HepG2 (cell line): ENCODE results near the gene TBC1D16.

ENCODE experiments used
- CEBPB ChIP-seq: IDR thresholded peaks from 2 replicates; pipeline ENCODE4 v1.6.1; 2011; ENCODE audit warnings: low read depth, low read length, improper control_type of control experiment, borderline replicate concordance
- CREB1 ChIP-seq, 2 experiments: fragments of 450-650 bp in 1 of 2; IDR thresholded peaks; 2 replicates each; pipeline ENCODE4 v1.6.1; 2016 to 2017; ENCODE audit warnings: control low read depth in 1 of 2, mild to moderate bottlenecking in 1 of 2, missing compliant biosample characterization in 1 of 2, missing genetic modification characterization in 1 of 2
- EP300 ChIP-seq, 3 experiments: sonication (generic) in 1 of 3; formaldehyde crosslinking in 1 of 3; IDR thresholded peaks; 2 replicates each; pipeline versions ENCODE4 v1.5.1 to v1.6.1; 2011 to 2020; ENCODE audit warnings: low read depth in 2 of 3, low read length in 2 of 3, borderline replicate concordance in 1 of 3, improper control_type of control experiment in 1 of 3, mild to moderate bottlenecking in 1 of 3, missing genetic modification reagents in 1 of 3, moderate library complexity in 1 of 3
- EZH2 ChIP-seq: conservative IDR thresholded peaks from 2 replicates; pipeline ENCODE4 v1.6.1; 2012; ENCODE audit warnings: mild to moderate bottlenecking, low read depth, low read length, moderate library complexity
- FOSL2 ChIP-seq: sonication (generic); formaldehyde crosslinking; IDR thresholded peaks from 2 replicates; pipeline ENCODE4 v1.4.0; 2020; ENCODE audit warnings: missing genetic modification reagents
- HDAC6 ChIP-seq: fragments of 200-600 bp; sonication (generic); IDR thresholded peaks from 2 replicates; pipeline ENCODE4 v1.7.0; 2017; ENCODE audit warnings: mild to moderate bottlenecking, antibody characterized with exemption, low read length, low read depth
- MAFF ChIP-seq: IDR thresholded peaks from 2 replicates; pipeline ENCODE4 v1.6.1; 2011; ENCODE audit warnings: low read depth, low read length, improper control_type of control experiment
- PLSCR1 ChIP-seq: sonication (generic); formaldehyde crosslinking; IDR thresholded peaks from 2 replicates; pipeline ENCODE4 v1.5.0; 2020; ENCODE audit warnings: missing genetic modification reagents, mild to moderate bottlenecking, borderline replicate concordance
- STAG1 ChIP-seq: sonication (generic); formaldehyde crosslinking; IDR thresholded peaks from 2 replicates; pipeline ENCODE4 v1.4.0; 2020; ENCODE audit warnings: missing genetic modification reagents
- ZFP90 ChIP-seq: sonication (generic); formaldehyde crosslinking; IDR thresholded peaks from 2 replicates; pipeline ENCODE4 v1.8.0; 2022; ENCODE audit warnings: missing genetic modification reagents, mild to moderate bottlenecking, inconsistent platforms, borderline replicate concordance
- ZNF776 ChIP-seq: sonication (generic); formaldehyde crosslinking; IDR thresholded peaks from 2 replicates; pipeline ENCODE4 v1.4.0; 2020; ENCODE audit warnings: mild to moderate bottlenecking, missing genetic modification reagents
- TF ChIP-seq, protein P1 (sequence below): sonication (generic); formaldehyde crosslinking; IDR thresholded peaks from 2 replicates; pipeline ENCODE4 v1.5.0; 2020; ENCODE audit warnings: mild to moderate bottlenecking, missing genetic modification reagents, moderate library complexity
- TF ChIP-seq, protein P2 (sequence below): sonication (generic); formaldehyde crosslinking; IDR thresholded peaks from 2 replicates; pipeline ENCODE4 v1.4.0; 2020; ENCODE audit warnings: missing genetic modification reagents
- TF ChIP-seq, protein P3 (sequence below): sonication (generic); formaldehyde crosslinking; IDR thresholded peaks from 2 replicates; pipeline ENCODE4 v1.4.0; 2020; ENCODE audit warnings: missing genetic modification reagents

DNA sequence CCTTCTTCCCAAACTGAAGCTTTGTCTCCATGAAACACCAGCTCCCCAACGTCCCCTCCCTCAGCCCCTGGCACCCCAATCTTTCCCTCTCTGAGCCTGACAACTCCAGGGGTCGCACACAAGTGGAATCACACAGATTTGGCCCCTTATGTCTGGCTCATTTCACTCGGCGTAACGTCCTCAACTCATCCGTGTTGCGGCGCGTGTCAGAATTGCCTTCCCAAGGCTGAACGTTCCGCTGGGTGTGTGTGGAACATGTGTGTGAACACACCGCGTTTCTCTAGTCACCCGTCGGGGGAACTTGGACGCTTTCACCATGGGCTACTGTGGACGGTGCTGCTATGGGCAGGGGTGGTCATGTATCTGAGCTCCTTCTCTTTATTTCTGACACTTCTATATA is 45.0 kb downstream of the TBC1D16 start:
- TF ChIP-seq, protein P1, sequence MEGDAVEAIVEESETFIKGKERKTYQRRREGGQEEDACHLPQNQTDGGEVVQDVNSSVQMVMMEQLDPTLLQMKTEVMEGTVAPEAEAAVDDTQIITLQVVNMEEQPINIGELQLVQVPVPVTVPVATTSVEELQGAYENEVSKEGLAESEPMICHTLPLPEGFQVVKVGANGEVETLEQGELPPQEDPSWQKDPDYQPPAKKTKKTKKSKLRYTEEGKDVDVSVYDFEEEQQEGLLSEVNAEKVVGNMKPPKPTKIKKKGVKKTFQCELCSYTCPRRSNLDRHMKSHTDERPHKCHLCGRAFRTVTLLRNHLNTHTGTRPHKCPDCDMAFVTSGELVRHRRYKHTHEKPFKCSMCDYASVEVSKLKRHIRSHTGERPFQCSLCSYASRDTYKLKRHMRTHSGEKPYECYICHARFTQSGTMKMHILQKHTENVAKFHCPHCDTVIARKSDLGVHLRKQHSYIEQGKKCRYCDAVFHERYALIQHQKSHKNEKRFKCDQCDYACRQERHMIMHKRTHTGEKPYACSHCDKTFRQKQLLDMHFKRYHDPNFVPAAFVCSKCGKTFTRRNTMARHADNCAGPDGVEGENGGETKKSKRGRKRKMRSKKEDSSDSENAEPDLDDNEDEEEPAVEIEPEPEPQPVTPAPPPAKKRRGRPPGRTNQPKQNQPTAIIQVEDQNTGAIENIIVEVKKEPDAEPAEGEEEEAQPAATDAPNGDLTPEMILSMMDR (CRISPR knock-in tag), result no peak
- TF ChIP-seq EZH2 (no peak), STAG1 (CRISPR knock-in tag) (no peak), MAFF (no peak), EP300 (IDR thresholded peaks at IDR 0.05; ENCODE audit: low read depth in 2 of 2, low read length in 2 of 2) (no peak), EP300 (CRISPR knock-in tag; IDR thresholded peaks at IDR 0.05; ENCODE audit: borderline replicate concordance) (no peak), ZNF776 (no peak), CEBPB (no peak), FOSL2 (CRISPR knock-in tag) (no peak), ZFP90 (CRISPR knock-in tag) (no peak), CREB1 (IDR thresholded peaks at IDR 0.05) (no peak), CREB1 (CRISPR knock-in tag; IDR thresholded peaks at IDR 0.05) (no peak), PLSCR1 (CRISPR knock-in tag) (no peak), HDAC6 (no peak)
- TF ChIP-seq, protein P2, sequence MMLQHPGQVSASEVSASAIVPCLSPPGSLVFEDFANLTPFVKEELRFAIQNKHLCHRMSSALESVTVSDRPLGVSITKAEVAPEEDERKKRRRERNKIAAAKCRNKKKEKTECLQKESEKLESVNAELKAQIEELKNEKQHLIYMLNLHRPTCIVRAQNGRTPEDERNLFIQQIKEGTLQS (CRISPR knock-in tag), result no peak
- TF ChIP-seq, protein P3, sequence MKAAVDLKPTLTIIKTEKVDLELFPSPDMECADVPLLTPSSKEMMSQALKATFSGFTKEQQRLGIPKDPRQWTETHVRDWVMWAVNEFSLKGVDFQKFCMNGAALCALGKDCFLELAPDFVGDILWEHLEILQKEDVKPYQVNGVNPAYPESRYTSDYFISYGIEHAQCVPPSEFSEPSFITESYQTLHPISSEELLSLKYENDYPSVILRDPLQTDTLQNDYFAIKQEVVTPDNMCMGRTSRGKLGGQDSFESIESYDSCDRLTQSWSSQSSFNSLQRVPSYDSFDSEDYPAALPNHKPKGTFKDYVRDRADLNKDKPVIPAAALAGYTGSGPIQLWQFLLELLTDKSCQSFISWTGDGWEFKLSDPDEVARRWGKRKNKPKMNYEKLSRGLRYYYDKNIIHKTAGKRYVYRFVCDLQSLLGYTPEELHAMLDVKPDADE, result no peak
